CD4-positive, alpha-beta T cell (primary cell): ENCODE results near the gene RPTN. TPM values are rescaled to one million over a fixed set of nuclear protein-coding genes. Genes with fewer than 3 reads are reported as not detected.

ENCODE experiments used
- ATAC-seq: fragments of 200-7000 bp; cut with Tn5 transposase; one replicate; pipeline ENCODE4 v1.10.0; 2022; ENCODE audit warnings: mild to moderate bottlenecking; ENCODE audit not compliant: poor library complexity
- CTCF ChIA-PET: fragments of 350-600 bp; sonication (Branson Sonifier 250); formaldehyde crosslinking; loops from one replicate; lab custom pipeline; 2021; ENCODE audit warnings: antibody characterized with exemption, inconsistent platforms; lab: Charles Lee
- POLR2A ChIA-PET: fragments of 350-600 bp; sonication (Branson Sonifier 250); formaldehyde crosslinking; loops from one replicate; lab custom pipeline; 2021; ENCODE audit warnings: antibody characterized with exemption, inconsistent platforms; lab: Charles Lee
- DNase-seq, 14 experiments: peaks; one replicate each; pipeline ENCODE4 v3.0.0-alpha.2; 2013 to 2020; ENCODE audit warnings: mixed read lengths in 2 of 14
- H3K27ac ChIP-seq, 2 donors: one replicate each; pipeline versions ENCODE4 v1.5.1 to v1.7.0; 2013; ENCODE audit warnings: low read length in 2 of 2, low read depth in 1 of 2, mild to moderate bottlenecking in 1 of 2
- H3K27me3 ChIP-seq, 2 experiments: 1 replicate in 1 of 2; 2 replicates in 1 of 2; pipeline versions ENCODE4 v1.6.1 to v1.7.0; 2013; ENCODE audit warnings: low read length in 2 of 2, control low read depth in 1 of 2, mild to moderate bottlenecking in 1 of 2, moderate library complexity in 1 of 2; ENCODE audit not compliant: insufficient read depth in 2 of 2, control insufficient read depth in 1 of 2
- H3K36me3 ChIP-seq: one replicate; pipeline ENCODE4 v1.6.1; 2013; ENCODE audit warnings: low read length, control low read depth; ENCODE audit not compliant: insufficient read depth
- H3K4me1 ChIP-seq: one replicate; pipeline ENCODE4 v1.6.1; 2013; ENCODE audit warnings: low read length, control low read depth; ENCODE audit not compliant: insufficient read depth
- H3K4me3 ChIP-seq: one replicate; pipeline ENCODE4 v1.5.1; 2013; ENCODE audit warnings: mild to moderate bottlenecking, low read length, moderate library complexity
- H3K9me3 ChIP-seq, 2 experiments: 1 replicate in 1 of 2; 2 replicates in 1 of 2; pipeline versions ENCODE4 v1.6.1 to v1.7.0; 2013; ENCODE audit warnings: low read length in 2 of 2, mild to moderate bottlenecking in 2 of 2, control low read depth in 1 of 2, moderate library complexity in 1 of 2; ENCODE audit not compliant: control insufficient read depth in 1 of 2, insufficient read depth in 1 of 2
- H3K27ac Mint-ChIP-seq: one replicate; pipeline ENCODE4 v1.8.0; 2020; ENCODE audit warnings: mixed read lengths
- H3K27me3 Mint-ChIP-seq: one replicate; pipeline ENCODE4 v1.8.0; 2021; ENCODE audit warnings: mixed read lengths
- H3K36me3 Mint-ChIP-seq: one replicate; pipeline ENCODE4 v1.8.0; 2021; ENCODE audit warnings: low read depth, mixed read lengths
- H3K4me1 Mint-ChIP-seq: one replicate; pipeline ENCODE4 v1.8.0; 2021; ENCODE audit warnings: low read depth, mixed read lengths
- H3K4me3 Mint-ChIP-seq: one replicate; pipeline ENCODE4 v1.8.0; 2020; ENCODE audit warnings: mild to moderate bottlenecking, mixed read lengths
- H3K9me3 Mint-ChIP-seq: one replicate; pipeline ENCODE4 v1.8.0; 2020; ENCODE audit warnings: mixed read lengths
- CTCF ChIP-seq: fragments of 200-600 bp; IDR thresholded peaks from one replicate; pipeline ENCODE4 v1.8.0; 2022; ENCODE audit warnings: antibody characterized with exemption, mild to moderate bottlenecking
- intact Hi-C, 2 experiments: fragments of 100-400 bp; cut with DNase I in 1 of 2; cut with micrococcal nuclease in 1 of 2; formaldehyde crosslinking; loops; one replicate each; pipeline versions ENCODE4 v1.15.1 to v1.9.0; 2023 to 2025; cut with DNase I, micrococcal nuclease
- total RNA-seq, 174 experiments: library from RNA in 2 of 174; stranded (reverse) in 2 of 174; gene quantifications; one replicate each; pipeline ENCODE4 v1.2.3 and lab custom pipeline; 2021 to 2026

The RPTN gene
- total RNA-seq, 2 experiments from 2014 or later: not detected

- H3K27me3 ChIP-seq: peaks cover 3 to 8% of the 10 kb centered on the region in 2 experiments
- H3K9me3 ChIP-seq: no peaks in the 10 kb centered on the region
- H3K4me1 Mint-ChIP-seq: peaks cover 10% of the 10 kb centered on the region
- H3K9me3 Mint-ChIP-seq: no peaks in the 10 kb centered on the region
- ATAC-seq (peak; percentile 71), DNase-seq (peak; percentile 37 to 84 (median 58))
- no peaks in the 10 kb centered on the region for H3K36me3 ChIP-seq
- H3K27me3 Mint-ChIP-seq: peaks cover 9% of the 10 kb centered on the region
- CTCF ChIA-PET: interaction anchor here (0.9 to 3.3 kb wide), 7 partner anchors 10 to 269 kb away, joined by 3 to 47 read pairs (median 5); no protein-coding TSS in a partner anchor
- TF ChIP-seq CTCF: peak; percentile 83
- no peak overlapping the region for H3K27ac Mint-ChIP-seq
- no peaks in the 10 kb centered on the region for H3K36me3 Mint-ChIP-seq
- H3K4me1 ChIP-seq: peaks cover 14% of the 10 kb centered on the region
- peak overlapping the region; percentile 72 for H3K4me3 Mint-ChIP-seq
- POLR2A ChIA-PET: interaction anchor here (0.6 to 1.5 kb wide), 2 partner anchors 269 to 271 kb away, joined by 3 to 24 read pairs; no protein-coding TSS in a partner anchor
- H3K27ac ChIP-seq: no peak overlapping the region
- peak overlapping the region; percentile 68 for H3K4me3 ChIP-seq
- intact Hi-C loops: loop anchor here (1.0 to 10.0 kb wide), 5 partner anchors 157 to 268 kb away; no protein-coding TSS in a partner anchor
Observed at GRCh38 chr1:152189657-152190442, 30.8 kb upstream of the RPTN start.

- Histone ChIP-seq H3K36me3 (no peaks in the 10 kb centered on the region), H3K4me1 (peaks cover 14% of the 10 kb centered on the region), H3K27me3 (peaks cover 3 to 8% of the 10 kb centered on the region in 2 experiments), H3K4me3 (peak overlapping the region; percentile 68), H3K27ac (no peak overlapping the region), H3K9me3 (no peaks in the 10 kb centered on the region)
- H3K4me3 Mint-ChIP-seq: peak overlapping the region; percentile 72
- H3K27ac Mint-ChIP-seq: no peak overlapping the region
- ChIA-PET POLR2A (interaction anchor here (0.6 to 1.5 kb wide), 3 partner anchors 9 to 271 kb away, joined by 3 to 24 read pairs (median 3); no protein-coding TSS in a partner anchor), CTCF (interaction anchor here (0.5 to 3.3 kb wide), 10 partner anchors 9 to 270 kb away, joined by 3 to 47 read pairs (median 4); no protein-coding TSS in a partner anchor)
- no peaks in the 10 kb centered on the region for H3K36me3 Mint-ChIP-seq
- H3K9me3 Mint-ChIP-seq: no peaks in the 10 kb centered on the region
- peak; percentile 63 for ATAC-seq
- intact Hi-C loops: loop anchor here (1.0 to 10.0 kb wide), 5 partner anchors 158 to 269 kb away; no protein-coding TSS in a partner anchor
- peaks cover 15% of the 10 kb centered on the region for H3K27me3 Mint-ChIP-seq
- peaks cover 10% of the 10 kb centered on the region for H3K4me1 Mint-ChIP-seq
- DNase-seq: peak; percentile 63 to 90 (median 72)
- TF ChIP-seq CTCF: peak; percentile 93
Observed at GRCh38 chr1:152188673-152189591, 29.9 kb upstream of the RPTN start.
